Measurements from ENCODE around the gene SEMA6D.

The SEMA6D gene

DNA sequence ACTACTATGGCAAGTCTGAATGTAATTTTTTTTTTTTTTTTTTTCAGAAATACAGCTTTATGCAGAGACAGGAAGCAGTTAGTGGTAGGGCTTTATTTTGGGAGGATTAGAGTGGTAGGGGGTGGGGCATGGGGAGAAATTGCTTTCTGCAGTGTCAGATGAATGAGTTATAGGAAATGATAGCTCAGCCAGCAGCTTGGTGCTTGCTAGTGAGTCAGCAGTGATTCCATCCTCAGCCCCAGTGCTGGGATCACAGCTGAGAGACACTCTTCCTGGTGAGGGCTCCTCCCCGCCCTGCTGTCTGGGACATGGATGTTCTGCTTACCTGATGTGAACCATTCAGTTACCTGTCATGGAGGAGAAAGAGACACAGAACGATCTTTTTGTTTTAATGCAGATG is 39.6 kb downstream of the SEMA6D start:
- DNase-seq (ENCODE audit: low read depth in 1 of 2, low spot score in 1 of 2), result no peak
- TF ChIP-seq GABPA (IDR thresholded peaks at IDR 0.05; ENCODE audit: low read depth) (no peak), POLR2AphosphoS5 (IDR thresholded peaks at IDR 0.05; ENCODE audit: low read depth) (no peak), SPI1 (IDR thresholded peaks at IDR 0.05; ENCODE audit: borderline replicate concordance, low read depth) (no peak)
- TF ChIP-seq, protein P1, sequence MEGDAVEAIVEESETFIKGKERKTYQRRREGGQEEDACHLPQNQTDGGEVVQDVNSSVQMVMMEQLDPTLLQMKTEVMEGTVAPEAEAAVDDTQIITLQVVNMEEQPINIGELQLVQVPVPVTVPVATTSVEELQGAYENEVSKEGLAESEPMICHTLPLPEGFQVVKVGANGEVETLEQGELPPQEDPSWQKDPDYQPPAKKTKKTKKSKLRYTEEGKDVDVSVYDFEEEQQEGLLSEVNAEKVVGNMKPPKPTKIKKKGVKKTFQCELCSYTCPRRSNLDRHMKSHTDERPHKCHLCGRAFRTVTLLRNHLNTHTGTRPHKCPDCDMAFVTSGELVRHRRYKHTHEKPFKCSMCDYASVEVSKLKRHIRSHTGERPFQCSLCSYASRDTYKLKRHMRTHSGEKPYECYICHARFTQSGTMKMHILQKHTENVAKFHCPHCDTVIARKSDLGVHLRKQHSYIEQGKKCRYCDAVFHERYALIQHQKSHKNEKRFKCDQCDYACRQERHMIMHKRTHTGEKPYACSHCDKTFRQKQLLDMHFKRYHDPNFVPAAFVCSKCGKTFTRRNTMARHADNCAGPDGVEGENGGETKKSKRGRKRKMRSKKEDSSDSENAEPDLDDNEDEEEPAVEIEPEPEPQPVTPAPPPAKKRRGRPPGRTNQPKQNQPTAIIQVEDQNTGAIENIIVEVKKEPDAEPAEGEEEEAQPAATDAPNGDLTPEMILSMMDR (IDR thresholded peaks at IDR 0.05; ENCODE audit: insufficient read depth, low read length), result no peak
- TF ChIP-seq, protein P2, sequence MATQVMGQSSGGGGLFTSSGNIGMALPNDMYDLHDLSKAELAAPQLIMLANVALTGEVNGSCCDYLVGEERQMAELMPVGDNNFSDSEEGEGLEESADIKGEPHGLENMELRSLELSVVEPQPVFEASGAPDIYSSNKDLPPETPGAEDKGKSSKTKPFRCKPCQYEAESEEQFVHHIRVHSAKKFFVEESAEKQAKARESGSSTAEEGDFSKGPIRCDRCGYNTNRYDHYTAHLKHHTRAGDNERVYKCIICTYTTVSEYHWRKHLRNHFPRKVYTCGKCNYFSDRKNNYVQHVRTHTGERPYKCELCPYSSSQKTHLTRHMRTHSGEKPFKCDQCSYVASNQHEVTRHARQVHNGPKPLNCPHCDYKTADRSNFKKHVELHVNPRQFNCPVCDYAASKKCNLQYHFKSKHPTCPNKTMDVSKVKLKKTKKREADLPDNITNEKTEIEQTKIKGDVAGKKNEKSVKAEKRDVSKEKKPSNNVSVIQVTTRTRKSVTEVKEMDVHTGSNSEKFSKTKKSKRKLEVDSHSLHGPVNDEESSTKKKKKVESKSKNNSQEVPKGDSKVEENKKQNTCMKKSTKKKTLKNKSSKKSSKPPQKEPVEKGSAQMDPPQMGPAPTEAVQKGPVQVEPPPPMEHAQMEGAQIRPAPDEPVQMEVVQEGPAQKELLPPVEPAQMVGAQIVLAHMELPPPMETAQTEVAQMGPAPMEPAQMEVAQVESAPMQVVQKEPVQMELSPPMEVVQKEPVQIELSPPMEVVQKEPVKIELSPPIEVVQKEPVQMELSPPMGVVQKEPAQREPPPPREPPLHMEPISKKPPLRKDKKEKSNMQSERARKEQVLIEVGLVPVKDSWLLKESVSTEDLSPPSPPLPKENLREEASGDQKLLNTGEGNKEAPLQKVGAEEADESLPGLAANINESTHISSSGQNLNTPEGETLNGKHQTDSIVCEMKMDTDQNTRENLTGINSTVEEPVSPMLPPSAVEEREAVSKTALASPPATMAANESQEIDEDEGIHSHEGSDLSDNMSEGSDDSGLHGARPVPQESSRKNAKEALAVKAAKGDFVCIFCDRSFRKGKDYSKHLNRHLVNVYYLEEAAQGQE (IDR thresholded peaks at IDR 0.05; ENCODE audit: insufficient replicate concordance, low read depth), result no peak
- H3K4me3 ChIP-seq (replicated peaks; ENCODE audit: insufficient read depth, low read length), result no peak overlapping the region
- H3K27me3 ChIP-seq (ENCODE audit: insufficient read depth, poor library complexity, severe bottlenecking), result no peaks in the 10 kb centered on the region
- H3K27ac ChIP-seq (replicated peaks), result no peak overlapping the region

DNA sequence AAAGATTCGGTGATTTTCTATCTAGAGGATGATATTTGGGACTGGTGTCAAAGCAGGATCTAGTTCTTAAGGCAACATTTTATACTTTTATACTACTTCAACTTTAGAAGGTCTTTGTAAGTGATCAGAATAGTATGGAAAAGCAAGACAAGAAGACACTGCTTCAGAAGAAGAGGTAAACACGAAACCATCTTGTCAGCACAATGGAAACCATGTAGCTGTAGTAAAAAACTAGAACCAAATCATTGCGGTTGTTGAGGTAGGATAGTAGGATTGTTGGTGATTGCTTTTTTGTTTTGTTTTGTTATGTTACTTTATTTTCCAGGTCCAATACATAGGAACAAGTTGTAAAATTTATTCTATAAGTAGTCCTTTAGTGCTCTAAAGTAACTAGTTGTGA is 40.0 kb downstream of the SEMA6D start:
- Histone ChIP-seq H3K27me3 (ENCODE audit: insufficient read depth, poor library complexity, severe bottlenecking) (no peaks in the 10 kb centered on the region), H3K4me3 (replicated peaks; ENCODE audit: insufficient read depth, low read length) (no peak overlapping the region), H3K27ac (replicated peaks) (no peak overlapping the region)
- TF ChIP-seq SPI1 (IDR thresholded peaks at IDR 0.05; ENCODE audit: borderline replicate concordance, low read depth) (no peak), POLR2AphosphoS5 (IDR thresholded peaks at IDR 0.05; ENCODE audit: low read depth) (no peak), GABPA (IDR thresholded peaks at IDR 0.05; ENCODE audit: low read depth) (no peak)
- TF ChIP-seq, protein P1 (IDR thresholded peaks at IDR 0.05; ENCODE audit: insufficient read depth, low read length), result no peak
- TF ChIP-seq, protein P2 (IDR thresholded peaks at IDR 0.05; ENCODE audit: insufficient replicate concordance, low read depth), result no peak
- DNase-seq (ENCODE audit: low read depth in 1 of 2, low spot score in 1 of 2), result no peak

DNA sequence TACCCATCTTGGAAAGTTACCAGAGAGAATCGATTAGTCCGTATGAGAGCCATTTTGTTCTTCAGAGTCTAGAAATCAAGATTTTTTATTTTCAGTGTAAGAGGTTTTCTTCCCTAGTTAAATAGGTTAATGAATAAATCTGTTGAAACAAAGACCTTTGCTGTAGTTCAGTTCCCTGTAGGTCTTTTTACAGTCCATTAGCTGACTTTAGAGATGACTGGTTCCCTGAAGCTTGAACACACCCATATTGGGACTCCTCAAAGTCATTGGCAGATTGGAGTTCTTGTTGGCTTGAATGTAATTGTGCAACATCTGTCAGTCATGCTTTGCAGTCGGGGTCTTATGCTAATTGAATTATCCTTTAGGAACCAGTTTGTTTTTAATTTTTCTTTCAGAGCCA is 45.3 kb downstream of the SEMA6D start:
- no peaks in the 10 kb centered on the region for H3K27me3 ChIP-seq (ENCODE audit: insufficient read depth, poor library complexity, severe bottlenecking)
- no peak for DNase-seq (ENCODE audit: low read depth in 1 of 2, low spot score in 1 of 2)
- H3K27ac ChIP-seq (replicated peaks), result no peak overlapping the region
- no peak overlapping the region for H3K4me3 ChIP-seq (replicated peaks; ENCODE audit: insufficient read depth, low read length)
- TF ChIP-seq, protein P2 (IDR thresholded peaks at IDR 0.05; ENCODE audit: insufficient replicate concordance, low read depth), result no peak
- no peak for TF ChIP-seq SPI1 (IDR thresholded peaks at IDR 0.05; ENCODE audit: borderline replicate concordance, low read depth)
- no peak for TF ChIP-seq GABPA (IDR thresholded peaks at IDR 0.05; ENCODE audit: low read depth)
- no peak for TF ChIP-seq POLR2AphosphoS5 (IDR thresholded peaks at IDR 0.05; ENCODE audit: low read depth)
- TF ChIP-seq, protein P1 (IDR thresholded peaks at IDR 0.05; ENCODE audit: insufficient read depth, low read length), result no peak

Measured in HL-60 (cell line).